Middle frontal gyrus (tissue), 1 donor: ENCODE data around the gene ARNT2.

ENCODE experiments used
- DNase-seq: peaks from one replicate; pipeline ENCODE4 v3.0.0-alpha.2; 2015; ENCODE audit warnings: low spot score; ENCODE audit errors: extremely low spot score

Gene ARNT2

GRCh38 chr15:80591938-80592825 lies 188.0 kb downstream of the ARNT2 start:
- no peak for DNase-seq

GRCh38 chr15:80593486-80594030 lies 189.4 kb downstream of the ARNT2 start:
- DNase-seq, result no peak

GRCh38 chr15:80594091-80594889 lies 190.1 kb downstream of the ARNT2 start:
- DNase-seq, result no peak

GRCh38 chr15:80595396-80595795 lies 191.2 kb downstream of the ARNT2 start:
- DNase-seq, result no peak

- DNase-seq, result no peak
Observed at GRCh38 chr15:80596521-80596976, 192.4 kb downstream of the ARNT2 start.

GRCh38 chr15:80597076-80597475 lies 192.9 kb downstream of the ARNT2 start:
- no peak for DNase-seq

GRCh38 chr15:80599359-80599758 lies 195.2 kb downstream of the ARNT2 start:
- no peak for DNase-seq

GRCh38 chr15:80600626-80601025 lies 196.4 kb downstream of the ARNT2 start:
- no peak for DNase-seq

- no peak for DNase-seq
Observed at GRCh38 chr15:80601256-80601655, 197.1 kb downstream of the ARNT2 start.

GRCh38 chr15:80604583-80605575 lies 200.7 kb downstream of the ARNT2 start:
- no peak for DNase-seq

GRCh38 chr15:80605591-80606150 lies 201.5 kb downstream of the ARNT2 start:
- DNase-seq, result no peak

GRCh38 chr15:80606511-80607071 lies 202.4 kb downstream of the ARNT2 start:
- DNase-seq, result no peak

- no peak for DNase-seq
Observed at GRCh38 chr15:80607287-80607980, 203.3 kb downstream of the ARNT2 start.

- DNase-seq, result no peak
Observed at GRCh38 chr15:80608688-80609087, 204.5 kb downstream of the ARNT2 start.

- DNase-seq, result no peak
Observed at GRCh38 chr15:80609091-80609490, 204.9 kb downstream of the ARNT2 start.

GRCh38 chr15:80609512-80609946 lies 205.3 kb downstream of the ARNT2 start:
- DNase-seq, result no peak

GRCh38 chr15:80611543-80612080 lies 207.4 kb downstream of the ARNT2 start:
- DNase-seq, result no peak

- no peak for DNase-seq
Observed at GRCh38 chr15:80612118-80612823, 208.1 kb downstream of the ARNT2 start.
